Breast epithelium (tissue), 4 donors: ENCODE measurements around the gene HSP90B1. TPM values are rescaled to one million over a fixed set of nuclear protein-coding genes. Genes with fewer than 3 reads are reported as not detected.

Source experiments
- DNase-seq, 2 donors: peaks; one replicate each; pipeline ENCODE4 v3.0.0-alpha.2; 2019; ENCODE audit warnings: low spot score in 2 of 2
- H3K27ac ChIP-seq, 2 donors: fragments of 200-600 bp; sonication (generic) in 1 of 2; one replicate each; pipeline ENCODE4 v1.5.1; 2016 to 2019; ENCODE audit warnings: mild to moderate bottlenecking in 1 of 2
- H3K27me3 ChIP-seq, 2 donors: fragments of 200-600 bp; sonication (generic) in 1 of 2; one replicate each; pipeline versions ENCODE4 v1.5.1 to v1.6.0; 2017 to 2019; ENCODE audit warnings: control low read depth in 1 of 2, mild to moderate bottlenecking in 1 of 2
- H3K36me3 ChIP-seq: fragments of 200-600 bp; one replicate; pipeline ENCODE4 v1.5.1; 2019
- H3K4me1 ChIP-seq, 2 donors: fragments of 200-600 bp; sonication (generic); one replicate each; pipeline ENCODE4 v1.5.1; 2016 to 2019; ENCODE audit warnings: control low read depth in 1 of 2
- H3K4me3 ChIP-seq, 3 donors: fragments of 200-600 bp; sonication (generic); 1 replicate in 2 of 3; 2 replicates in 1 of 3; pipeline ENCODE4 v1.5.1; 2016 to 2019; ENCODE audit warnings: mild to moderate bottlenecking in 3 of 3, moderate library complexity in 2 of 3
- H3K9me3 ChIP-seq, 2 donors: fragments of 200-600 bp; sonication (generic) in 1 of 2; one replicate each; pipeline ENCODE4 v1.5.1; 2016 to 2019; ENCODE audit warnings: control low read depth in 1 of 2
- POLR2A ChIP-seq: fragments of 450-650 bp; IDR thresholded peaks from one replicate; pipeline ENCODE4 v1.6.1; 2016; ENCODE audit warnings: antibody characterized with exemption, mild to moderate bottlenecking, moderate library complexity
- POLR2AphosphoS5 ChIP-seq, 3 donors: sonication (generic); formaldehyde crosslinking; IDR thresholded peaks; one replicate each; pipeline ENCODE4 v1.6.1; 2017; ENCODE audit warnings: antibody characterized with exemption in 3 of 3
- intact Hi-C: fragments of 100-400 bp; cut with DNase I; formaldehyde crosslinking; loops from one replicate; pipeline ENCODE4 v1.15.1; 2023; ENCODE audit warnings: low total_unique reads
- total RNA-seq, 3 donors: library from RNA; depleted of rRNA; stranded (reverse); fragments of >200 nt; gene quantifications; one replicate each; pipeline ENCODE4 v1.1.0, GENCODE V29; 2016
- TF ChIP-seq, protein P1 (sequence below), 3 donors: fragments of 450-650 bp; IDR thresholded peaks; one replicate each; pipeline ENCODE4 v1.5.1; 2016 to 2017; ENCODE audit warnings: antibody characterized with exemption in 3 of 3, mild to moderate bottlenecking in 3 of 3, moderate library complexity in 3 of 3

Gene HSP90B1
- total RNA-seq, 3 donors from 2014 or later: 341 to 456 (median 362) TPM

- no peak for TF ChIP-seq POLR2AphosphoS5 (IDR thresholded peaks at IDR 0.05)
- no peak for TF ChIP-seq POLR2A
- TF ChIP-seq, protein P1, sequence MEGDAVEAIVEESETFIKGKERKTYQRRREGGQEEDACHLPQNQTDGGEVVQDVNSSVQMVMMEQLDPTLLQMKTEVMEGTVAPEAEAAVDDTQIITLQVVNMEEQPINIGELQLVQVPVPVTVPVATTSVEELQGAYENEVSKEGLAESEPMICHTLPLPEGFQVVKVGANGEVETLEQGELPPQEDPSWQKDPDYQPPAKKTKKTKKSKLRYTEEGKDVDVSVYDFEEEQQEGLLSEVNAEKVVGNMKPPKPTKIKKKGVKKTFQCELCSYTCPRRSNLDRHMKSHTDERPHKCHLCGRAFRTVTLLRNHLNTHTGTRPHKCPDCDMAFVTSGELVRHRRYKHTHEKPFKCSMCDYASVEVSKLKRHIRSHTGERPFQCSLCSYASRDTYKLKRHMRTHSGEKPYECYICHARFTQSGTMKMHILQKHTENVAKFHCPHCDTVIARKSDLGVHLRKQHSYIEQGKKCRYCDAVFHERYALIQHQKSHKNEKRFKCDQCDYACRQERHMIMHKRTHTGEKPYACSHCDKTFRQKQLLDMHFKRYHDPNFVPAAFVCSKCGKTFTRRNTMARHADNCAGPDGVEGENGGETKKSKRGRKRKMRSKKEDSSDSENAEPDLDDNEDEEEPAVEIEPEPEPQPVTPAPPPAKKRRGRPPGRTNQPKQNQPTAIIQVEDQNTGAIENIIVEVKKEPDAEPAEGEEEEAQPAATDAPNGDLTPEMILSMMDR (IDR thresholded peaks at IDR 0.05): no peak
- intact Hi-C loops: no loop called here
- H3K4me3 ChIP-seq: peak overlapping the region; percentile 75 to 95 (median 80)
- H3K9me3 ChIP-seq: no peaks in the 10 kb centered on the region
- peak overlapping the region; percentile 95 to 98 for H3K27ac ChIP-seq
- H3K27me3 ChIP-seq: no peaks in the 10 kb centered on the region
- no peaks in the 10 kb centered on the region for H3K36me3 ChIP-seq
- no peak for DNase-seq
- H3K4me1 ChIP-seq: peaks cover 0 to 5% of the 10 kb centered on the region in 2 donors
Observed at GRCh38 chr12:103966736-103967135, 36.5 kb downstream of the HSP90B1 start.

GRCh38 chr12:103969391-103969790 is 39.2 kb downstream of the HSP90B1 start:
- peaks cover 0 to 2% of the 10 kb centered on the region in 2 donors for H3K4me1 ChIP-seq
- H3K9me3 ChIP-seq: no peaks in the 10 kb centered on the region
- H3K4me3 ChIP-seq: no peak overlapping the region
- H3K27ac ChIP-seq: no peak overlapping the region
- DNase-seq: no peak
- no peaks in the 10 kb centered on the region for H3K36me3 ChIP-seq
- TF ChIP-seq, protein P1 (IDR thresholded peaks at IDR 0.05): no peak
- no peak for TF ChIP-seq POLR2AphosphoS5 (IDR thresholded peaks at IDR 0.05)
- TF ChIP-seq POLR2A: no peak
- H3K27me3 ChIP-seq: no peaks in the 10 kb centered on the region
- intact Hi-C loops: loop anchor here (2.0 kb wide), 1 partner anchor 77 kb away; no protein-coding TSS in a partner anchor

- H3K36me3 ChIP-seq: no peaks in the 10 kb centered on the region
- intact Hi-C loops: no loop called here
- DNase-seq: no peak
- no peaks in the 10 kb centered on the region for H3K27me3 ChIP-seq
- no peak overlapping the region for H3K27ac ChIP-seq
- TF ChIP-seq POLR2A (no peak), POLR2AphosphoS5 (IDR thresholded peaks at IDR 0.05) (no peak)
- TF ChIP-seq, protein P1 (IDR thresholded peaks at IDR 0.05): no peak
- no peaks in the 10 kb centered on the region for H3K4me1 ChIP-seq
- H3K9me3 ChIP-seq: no peaks in the 10 kb centered on the region
- no peak overlapping the region for H3K4me3 ChIP-seq
Observed at GRCh38 chr12:103973909-103974308, 43.7 kb downstream of the HSP90B1 start.

- Histone ChIP-seq H3K27ac (no peak overlapping the region), H3K27me3 (no peaks in the 10 kb centered on the region), H3K9me3 (no peaks in the 10 kb centered on the region), H3K4me1 (no peaks in the 10 kb centered on the region), H3K4me3 (no peak overlapping the region), H3K36me3 (no peaks in the 10 kb centered on the region)
- DNase-seq: no peak
- no peak for TF ChIP-seq POLR2A
- intact Hi-C loops: no loop called here
Observed at GRCh38 chr12:103975368-103975767, 45.2 kb downstream of the HSP90B1 start.

DNA sequence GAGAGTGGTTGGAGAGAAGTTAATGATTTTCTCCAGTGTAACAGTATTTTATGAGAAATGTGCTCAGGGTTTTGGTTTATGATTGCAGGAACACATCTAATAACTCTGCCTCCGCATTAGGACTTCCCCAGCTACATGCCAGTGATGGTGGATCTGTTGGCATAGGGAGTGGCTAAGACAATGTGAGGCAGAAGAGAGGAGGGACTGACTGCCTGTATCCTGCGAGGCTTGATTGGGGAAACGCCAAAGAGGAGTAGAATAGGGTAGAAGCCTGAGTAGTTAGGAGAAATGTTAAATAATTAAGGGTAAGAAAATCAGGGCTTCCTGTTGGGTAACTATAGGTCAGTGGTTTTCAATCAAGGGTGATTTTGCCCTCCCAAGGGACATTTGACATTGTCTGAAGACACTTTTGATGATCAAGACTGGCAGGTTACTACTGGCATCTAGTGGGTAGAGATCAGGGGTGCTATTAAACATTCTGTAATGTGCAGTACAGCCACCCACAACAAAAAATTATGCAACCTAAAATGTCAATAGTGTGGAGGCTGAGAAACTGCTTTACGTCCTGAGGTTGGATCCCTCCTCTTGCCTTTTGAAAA is 48.3 kb downstream of the HSP90B1 start:
- H3K27me3 ChIP-seq: no peaks in the 10 kb centered on the region
- DNase-seq: no peak
- H3K9me3 ChIP-seq: no peaks in the 10 kb centered on the region
- H3K4me3 ChIP-seq: no peak overlapping the region
- no peaks in the 10 kb centered on the region for H3K4me1 ChIP-seq
- intact Hi-C loops: no loop called here
- no peaks in the 10 kb centered on the region for H3K36me3 ChIP-seq
- H3K27ac ChIP-seq: no peak overlapping the region
- TF ChIP-seq, protein P1 (IDR thresholded peaks at IDR 0.05): no peak
- no peak for TF ChIP-seq POLR2A
- no peak for TF ChIP-seq POLR2AphosphoS5 (IDR thresholded peaks at IDR 0.05)
